ENCODE results near the gene VRK1. TPM values are rescaled to one million over a fixed set of nuclear protein-coding genes. Genes with fewer than 3 reads are reported as not detected.

The VRK1 gene
- polyA plus RNA-seq, 1 of the 3 experiments (the other 2 are of a cell fraction): 9.1 TPM

GRCh38 chr14:96851694-96852381 is 54.7 kb downstream of the VRK1 start:
- no peak overlapping the region for H3K4me3 ChIP-seq (ENCODE audit: low read depth in 2 of 2, low read length in 1 of 2)
- no peak overlapping the region for H3K4me2 ChIP-seq
- H2AFZ ChIP-seq (ENCODE audit: low read depth): no peak overlapping the region
- H3K9ac ChIP-seq: no peak overlapping the region
- no peaks in the 10 kb centered on the region for H3F3A ChIP-seq (replicated peaks; ENCODE audit: insufficient read depth)
- no peaks in the 10 kb centered on the region for H3K9me2 ChIP-seq
- no peaks in the 10 kb centered on the region for H3K79me2 ChIP-seq (ENCODE audit: insufficient read depth)
- H3K9me3 ChIP-seq: no peaks in the 10 kb centered on the region
- no peaks in the 10 kb centered on the region for H3K27me3 ChIP-seq (ENCODE audit: insufficient read depth)
- H3K27ac ChIP-seq (ENCODE audit: low read depth in 2 of 2, low read length in 1 of 2): no peak overlapping the region
- CTCF ChIA-PET: interaction anchor here (0.6 to 4.0 kb wide), 25 partner anchors 8 to 349 kb away, joined by 3 to 24 read pairs (median 5); partner anchors contain the start of gene VRK1
- 88% methylated on average over 4 of the region's 4 CpGs for WGBS (ENCODE audit: low lambda C conversion rate)
- peaks cover 16 to 30% of the 10 kb centered on the region in 2 experiments for H3K36me3 ChIP-seq (replicated peaks in 1 of 2; ENCODE audit: control insufficient read depth in 1 of 2, insufficient read depth in 2 of 2, low read length in 1 of 2)
- POLR2A ChIA-PET: no interaction called here
- TF ChIP-seq ZBTB33 (IDR thresholded peaks at IDR 0.05; ENCODE audit: borderline replicate concordance, low read depth) (no peak), PBX3 (IDR thresholded peaks at IDR 0.05) (no peak), MAX (IDR thresholded peaks at IDR 0.05; ENCODE audit: low read depth) (no peak), REST (IDR thresholded peaks at IDR 0.05; ENCODE audit: low read depth, low read length) (no peak), RCOR1 (IDR thresholded peaks at IDR 0.05; ENCODE audit: low read length) (no peak), TEAD4 (IDR thresholded peaks at IDR 0.05; ENCODE audit: borderline replicate concordance, insufficient read depth) (no peak), TAF1 (IDR thresholded peaks at IDR 0.05; ENCODE audit: borderline replicate concordance, low read depth, low read length) (no peak), NRF1 (IDR thresholded peaks at IDR 0.05; ENCODE audit: low read depth, low read length) (no peak)
- H3K4me1 ChIP-seq (ENCODE audit: control insufficient read depth in 1 of 2, insufficient read depth in 2 of 2, low read depth in 1 of 2, low read length in 1 of 2): peaks cover 0 to 8% of the 10 kb centered on the region in 2 experiments; a peak in 1 of 4 replicates
- no peak for DNase-seq
- no peaks in the 10 kb centered on the region for H4K20me1 ChIP-seq (ENCODE audit: insufficient read depth)

Data from SK-N-SH (cell line).